ENCODE results near the gene F10. TPM values are rescaled to one million over a fixed set of nuclear protein-coding genes. Genes with fewer than 3 reads are reported as not detected.

Gene F10
- total and polyA plus RNA-seq, 4 experiments from 2014 or later, result not detected

DNA sequence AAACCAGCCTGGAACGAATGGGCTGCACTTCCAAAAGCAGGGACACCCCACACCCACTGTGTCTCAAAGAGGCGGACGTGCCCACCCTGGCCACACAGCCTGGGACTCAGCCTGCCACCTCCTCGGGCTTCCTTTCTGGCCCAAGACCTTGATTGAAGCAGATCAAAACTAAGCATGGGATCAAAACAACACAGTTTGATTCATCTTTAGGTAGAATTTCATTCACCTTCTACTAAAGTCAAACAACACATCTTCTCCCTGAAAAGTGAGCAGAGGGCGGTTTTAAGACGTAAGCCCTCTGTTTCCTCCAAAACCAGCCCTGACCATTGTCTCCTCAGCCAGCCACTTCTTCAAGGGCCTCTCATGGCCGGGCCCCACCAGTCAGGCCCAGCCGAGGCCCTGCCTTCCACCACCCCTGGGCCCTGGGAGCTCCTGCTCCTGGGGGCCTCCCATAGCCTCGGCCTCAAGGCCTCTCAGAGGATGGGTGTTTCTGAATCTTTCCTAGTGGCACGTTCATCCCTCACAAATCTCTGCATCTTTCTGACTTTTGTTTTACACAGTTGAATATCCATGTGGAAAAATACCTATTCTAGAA, 6.3 kb upstream of the F10 start:
- intact Hi-C loops (cut with micrococcal nuclease), result no loop called here
- no peak overlapping the region for H3K27ac ChIP-seq (ENCODE audit: low read depth, low read length)
- Mint-ChIP-seq H3K4me3 (no peak overlapping the region), H3K36me3 (no peaks in the 10 kb centered on the region), H3K27ac (no peak overlapping the region), H3K9me3 (no peaks in the 10 kb centered on the region), H3K27me3 (peaks cover 4 to 6% of the 10 kb centered on the region in 2 donors), H3K4me1 (peaks cover 0 to 4% (median 0%) of the 10 kb centered on the region in 4 donors)
- no peak overlapping the region for H3K4me3 ChIP-seq (ENCODE audit: low read length in 2 of 2)
- ChIA-PET CTCF (ENCODE audit: partially characterized antibody) (no interaction called here), POLR2A (ENCODE audit: partially characterized antibody) (no interaction called here)
- no peaks in the 10 kb centered on the region for H3K36me3 ChIP-seq (ENCODE audit: insufficient read depth, low read length)
- H3K4me1 ChIP-seq (ENCODE audit: insufficient read depth, low read length), result no peaks in the 10 kb centered on the region
- no peaks in the 10 kb centered on the region for H3K9me3 ChIP-seq (ENCODE audit: control insufficient read depth in 1 of 2, low read length in 2 of 2)
- DNase-seq, result no peak
- no peaks in the 10 kb centered on the region for H3K27me3 ChIP-seq (ENCODE audit: insufficient read depth, low read length)

DNA sequence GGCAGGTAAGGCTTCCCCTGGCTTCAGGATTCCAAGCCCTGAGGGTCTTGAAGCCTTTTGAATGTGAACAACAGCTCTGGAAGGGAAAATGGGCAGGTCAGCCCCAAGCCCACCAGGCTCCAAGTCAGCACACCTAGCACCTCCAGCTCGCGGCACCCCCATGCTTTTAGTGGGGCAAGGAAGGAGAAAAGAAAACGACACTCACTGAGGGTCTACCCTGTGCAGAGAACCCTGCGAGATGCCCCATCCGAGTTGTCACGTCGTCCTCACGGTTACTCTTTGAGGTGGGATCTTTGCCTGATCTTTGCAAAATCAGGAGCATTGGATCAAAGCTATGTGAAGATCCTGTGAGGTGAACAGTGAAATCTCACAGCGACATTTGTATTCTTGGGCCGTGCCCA, 5.7 kb upstream of the F10 start:
- no peaks in the 10 kb centered on the region for H3K36me3 ChIP-seq (ENCODE audit: insufficient read depth, low read length)
- H3K27ac ChIP-seq (ENCODE audit: low read depth, low read length), result no peak overlapping the region
- no peak for DNase-seq
- peaks cover 0 to 4% (median 0%) of the 10 kb centered on the region in 4 donors for H3K4me1 Mint-ChIP-seq
- H3K4me3 Mint-ChIP-seq, result no peak overlapping the region
- H3K4me3 ChIP-seq (ENCODE audit: low read length in 2 of 2), result no peak overlapping the region
- H3K36me3 Mint-ChIP-seq, result no peaks in the 10 kb centered on the region
- H3K27me3 Mint-ChIP-seq, result peaks cover 4 to 6% of the 10 kb centered on the region in 2 donors
- CTCF ChIA-PET (ENCODE audit: partially characterized antibody), result no interaction called here
- H3K9me3 ChIP-seq (ENCODE audit: control insufficient read depth in 1 of 2, low read length in 2 of 2), result no peaks in the 10 kb centered on the region
- H3K4me1 ChIP-seq (ENCODE audit: insufficient read depth, low read length), result no peaks in the 10 kb centered on the region
- POLR2A ChIA-PET (ENCODE audit: partially characterized antibody), result no interaction called here
- intact Hi-C loops (cut with micrococcal nuclease), result no loop called here
- no peak overlapping the region for H3K27ac Mint-ChIP-seq
- H3K27me3 ChIP-seq (ENCODE audit: insufficient read depth, low read length), result no peaks in the 10 kb centered on the region
- H3K9me3 Mint-ChIP-seq, result no peaks in the 10 kb centered on the region

DNA sequence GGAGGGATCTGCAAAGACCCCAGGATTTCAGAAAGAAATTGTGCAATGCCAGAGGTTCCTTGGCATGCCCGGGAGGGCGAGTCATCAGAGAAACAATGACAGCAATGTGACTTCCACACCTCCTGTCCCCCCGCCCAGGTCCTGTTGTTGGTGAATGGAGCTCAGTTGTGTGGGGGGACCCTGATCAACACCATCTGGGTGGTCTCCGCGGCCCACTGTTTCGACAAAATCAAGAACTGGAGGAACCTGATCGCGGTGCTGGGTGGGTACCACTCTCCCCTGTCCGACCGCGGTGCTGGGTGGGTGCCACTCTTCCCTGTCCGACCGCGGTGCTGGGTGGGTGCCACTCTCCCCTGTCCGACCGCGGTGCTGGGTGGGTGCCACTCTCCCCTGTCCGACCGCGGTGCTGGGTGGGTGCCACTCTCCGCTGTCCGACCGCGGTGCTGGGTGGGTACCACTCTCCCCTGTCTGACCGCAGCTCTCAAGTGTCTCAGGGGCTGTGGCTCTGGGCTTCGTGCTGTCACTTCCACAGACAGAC, 5.2 kb upstream of the F10 start:
- DNase-seq, result no peak
- H3K4me3 Mint-ChIP-seq, result no peak overlapping the region
- H3K27ac Mint-ChIP-seq, result no peak overlapping the region
- Histone ChIP-seq H3K27me3 (ENCODE audit: insufficient read depth, low read length) (no peaks in the 10 kb centered on the region), H3K27ac (ENCODE audit: low read depth, low read length) (no peak overlapping the region), H3K36me3 (ENCODE audit: insufficient read depth, low read length) (no peaks in the 10 kb centered on the region), H3K4me3 (ENCODE audit: low read length in 2 of 2) (no peak overlapping the region), H3K9me3 (ENCODE audit: control insufficient read depth in 1 of 2, low read length in 2 of 2) (no peaks in the 10 kb centered on the region), H3K4me1 (ENCODE audit: insufficient read depth, low read length) (no peaks in the 10 kb centered on the region)
- H3K36me3 Mint-ChIP-seq, result no peaks in the 10 kb centered on the region
- POLR2A ChIA-PET (ENCODE audit: partially characterized antibody), result no interaction called here
- H3K27me3 Mint-ChIP-seq, result peaks cover 4 to 6% of the 10 kb centered on the region in 2 donors
- CTCF ChIA-PET (ENCODE audit: partially characterized antibody), result no interaction called here
- intact Hi-C loops (cut with micrococcal nuclease), result no loop called here
- peaks cover 0 to 4% (median 0%) of the 10 kb centered on the region in 4 donors for H3K4me1 Mint-ChIP-seq
- no peaks in the 10 kb centered on the region for H3K9me3 Mint-ChIP-seq

DNA sequence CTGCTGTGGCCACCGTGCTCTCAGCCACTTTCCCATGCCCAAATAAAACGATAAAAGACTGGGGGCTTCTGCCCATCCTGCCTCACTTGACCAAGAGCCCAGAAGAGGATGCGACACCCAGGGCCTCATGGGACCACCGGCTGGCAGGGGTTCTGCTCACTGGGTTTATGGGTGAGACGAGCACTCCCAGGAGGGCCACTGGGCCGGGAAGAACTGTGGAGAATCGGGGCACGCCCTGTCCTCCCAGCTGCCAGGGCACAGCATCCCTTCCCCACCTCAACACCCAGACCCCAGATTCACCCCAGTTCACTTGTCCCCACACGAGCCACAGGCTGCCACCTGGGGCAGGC, 4.7 kb upstream of the F10 start:
- intact Hi-C loops (cut with micrococcal nuclease), result no loop called here
- DNase-seq, result no peak
- Histone ChIP-seq H3K36me3 (ENCODE audit: insufficient read depth, low read length) (no peaks in the 10 kb centered on the region), H3K9me3 (ENCODE audit: control insufficient read depth in 1 of 2, low read length in 2 of 2) (no peaks in the 10 kb centered on the region), H3K27me3 (ENCODE audit: insufficient read depth, low read length) (no peaks in the 10 kb centered on the region), H3K4me3 (ENCODE audit: low read length in 2 of 2) (no peak overlapping the region), H3K4me1 (ENCODE audit: insufficient read depth, low read length) (no peaks in the 10 kb centered on the region), H3K27ac (ENCODE audit: low read depth, low read length) (no peak overlapping the region)
- ChIA-PET POLR2A (ENCODE audit: partially characterized antibody) (no interaction called here), CTCF (ENCODE audit: partially characterized antibody) (no interaction called here)
- H3K36me3 Mint-ChIP-seq, result no peaks in the 10 kb centered on the region
- H3K27ac Mint-ChIP-seq, result no peak overlapping the region
- H3K9me3 Mint-ChIP-seq, result no peaks in the 10 kb centered on the region
- H3K4me3 Mint-ChIP-seq, result no peak overlapping the region
- H3K27me3 Mint-ChIP-seq, result peaks cover 4 to 6% of the 10 kb centered on the region in 2 donors
- peaks cover 0 to 4% (median 0%) of the 10 kb centered on the region in 4 donors for H3K4me1 Mint-ChIP-seq

DNA sequence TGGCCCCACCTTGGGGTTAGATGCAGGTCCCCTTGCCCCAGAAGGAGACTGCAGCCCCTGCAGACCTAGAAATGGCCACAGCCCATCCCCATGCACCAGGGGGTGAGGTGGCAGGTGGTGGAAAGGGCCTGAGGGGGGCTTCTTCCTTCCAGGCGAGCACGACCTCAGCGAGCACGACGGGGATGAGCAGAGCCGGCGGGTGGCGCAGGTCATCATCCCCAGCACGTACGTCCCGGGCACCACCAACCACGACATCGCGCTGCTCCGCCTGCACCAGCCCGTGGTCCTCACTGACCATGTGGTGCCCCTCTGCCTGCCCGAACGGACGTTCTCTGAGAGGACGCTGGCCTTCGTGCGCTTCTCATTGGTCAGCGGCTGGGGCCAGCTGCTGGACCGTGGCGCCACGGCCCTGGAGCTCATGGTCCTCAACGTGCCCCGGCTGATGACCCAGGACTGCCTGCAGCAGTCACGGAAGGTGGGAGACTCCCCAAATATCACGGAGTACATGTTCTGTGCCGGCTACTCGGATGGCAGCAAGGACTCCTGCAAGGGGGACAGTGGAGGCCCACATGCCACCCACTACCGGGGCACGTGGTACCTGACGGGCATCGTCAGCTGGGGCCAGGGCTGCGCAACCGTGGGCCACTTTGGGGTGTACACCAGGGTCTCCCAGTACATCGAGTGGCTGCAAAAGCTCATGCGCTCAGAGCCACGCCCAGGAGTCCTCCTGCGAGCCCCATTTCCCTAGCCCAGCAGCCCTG, 4.2 kb upstream of the F10 start:
- intact Hi-C loops (cut with micrococcal nuclease), result no loop called here
- no peaks in the 10 kb centered on the region for H3K27me3 ChIP-seq (ENCODE audit: insufficient read depth, low read length)
- Mint-ChIP-seq H3K9me3 (no peaks in the 10 kb centered on the region), H3K27ac (no peak overlapping the region), H3K27me3 (peaks cover 4 to 6% of the 10 kb centered on the region in 2 donors), H3K4me1 (peaks cover 0 to 4% (median 0%) of the 10 kb centered on the region in 4 donors), H3K36me3 (no peaks in the 10 kb centered on the region), H3K4me3 (no peak overlapping the region)
- no peak for DNase-seq
- ChIA-PET POLR2A (ENCODE audit: partially characterized antibody) (no interaction called here), CTCF (ENCODE audit: partially characterized antibody) (interaction anchor here (0.6 kb wide), 1 partner anchor 196 kb away, joined by 3 read pairs; no protein-coding TSS in a partner anchor)
- no peaks in the 10 kb centered on the region for H3K4me1 ChIP-seq (ENCODE audit: insufficient read depth, low read length)
- no peak overlapping the region for H3K27ac ChIP-seq (ENCODE audit: low read depth, low read length)
- no peaks in the 10 kb centered on the region for H3K9me3 ChIP-seq (ENCODE audit: control insufficient read depth in 1 of 2, low read length in 2 of 2)
- no peaks in the 10 kb centered on the region for H3K36me3 ChIP-seq (ENCODE audit: insufficient read depth, low read length)
- H3K4me3 ChIP-seq (ENCODE audit: low read length in 2 of 2), result no peak overlapping the region

DNA sequence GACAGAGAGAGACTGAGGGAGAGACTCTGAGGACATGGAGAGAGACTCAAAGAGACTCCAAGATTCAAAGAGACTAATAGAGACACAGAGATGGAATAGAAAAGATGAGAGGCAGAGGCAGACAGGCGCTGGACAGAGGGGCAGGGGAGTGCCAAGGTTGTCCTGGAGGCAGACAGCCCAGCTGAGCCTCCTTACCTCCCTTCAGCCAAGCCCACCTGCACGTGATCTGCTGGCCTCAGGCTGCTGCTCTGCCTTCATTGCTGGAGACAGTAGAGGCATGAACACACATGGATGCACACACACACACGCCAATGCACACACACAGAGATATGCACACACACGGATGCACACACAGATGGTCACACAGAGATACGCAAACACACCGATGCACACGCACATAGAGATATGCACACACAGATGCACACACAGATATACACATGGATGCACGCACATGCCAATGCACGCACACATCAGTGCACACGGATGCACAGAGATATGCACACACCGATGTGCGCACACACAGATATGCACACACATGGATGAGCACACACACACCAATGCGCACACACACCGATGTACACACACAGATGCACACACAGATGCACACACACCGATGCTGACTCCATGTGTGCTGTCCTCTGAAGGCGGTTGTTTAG, 3.3 kb upstream of the F10 start:
- ChIA-PET POLR2A (ENCODE audit: partially characterized antibody) (no interaction called here), CTCF (ENCODE audit: partially characterized antibody) (no interaction called here)
- Mint-ChIP-seq H3K27ac (peak overlapping the region in 1 of 7 donors; percentile 18), H3K36me3 (no peaks in the 10 kb centered on the region), H3K27me3 (peaks cover 4 to 6% of the 10 kb centered on the region in 2 donors), H3K4me3 (no peak overlapping the region), H3K4me1 (peaks cover 0 to 4% (median 0%) of the 10 kb centered on the region in 4 donors), H3K9me3 (no peaks in the 10 kb centered on the region)
- H3K9me3 ChIP-seq (ENCODE audit: control insufficient read depth in 1 of 2, low read length in 2 of 2), result no peaks in the 10 kb centered on the region
- no peak overlapping the region for H3K4me3 ChIP-seq (ENCODE audit: low read length in 2 of 2)
- DNase-seq, result no peak
- no peak overlapping the region for H3K27ac ChIP-seq (ENCODE audit: low read depth, low read length)
- no peaks in the 10 kb centered on the region for H3K27me3 ChIP-seq (ENCODE audit: insufficient read depth, low read length)
- intact Hi-C loops (cut with micrococcal nuclease), result no loop called here
- no peaks in the 10 kb centered on the region for H3K4me1 ChIP-seq (ENCODE audit: insufficient read depth, low read length)
- H3K36me3 ChIP-seq (ENCODE audit: insufficient read depth, low read length), result no peaks in the 10 kb centered on the region

DNA sequence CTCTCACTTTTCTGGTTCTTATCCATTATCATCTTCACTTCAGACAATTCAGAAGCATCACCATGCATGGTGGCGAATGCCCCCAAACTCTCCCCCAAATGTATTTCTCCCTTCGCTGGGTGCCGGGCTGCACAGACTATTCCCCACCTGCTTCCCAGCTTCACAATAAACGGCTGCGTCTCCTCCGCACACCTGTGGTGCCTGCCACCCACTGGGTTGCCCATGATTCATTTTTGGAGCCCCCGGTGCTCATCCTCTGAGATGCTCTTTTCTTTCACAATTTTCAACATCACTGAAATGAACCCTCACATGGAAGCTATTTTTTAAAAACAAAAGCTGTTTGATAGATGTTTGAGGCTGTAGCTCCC, 2.8 kb upstream of the F10 start:
- Histone ChIP-seq H3K27me3 (ENCODE audit: insufficient read depth, low read length) (no peaks in the 10 kb centered on the region), H3K9me3 (ENCODE audit: control insufficient read depth in 1 of 2, low read length in 2 of 2) (no peaks in the 10 kb centered on the region), H3K4me1 (ENCODE audit: insufficient read depth, low read length) (no peaks in the 10 kb centered on the region), H3K4me3 (ENCODE audit: low read length in 2 of 2) (no peak overlapping the region), H3K27ac (ENCODE audit: low read depth, low read length) (no peak overlapping the region), H3K36me3 (ENCODE audit: insufficient read depth, low read length) (no peaks in the 10 kb centered on the region)
- no peaks in the 10 kb centered on the region for H3K36me3 Mint-ChIP-seq
- CTCF ChIA-PET (ENCODE audit: partially characterized antibody), result no interaction called here
- no peak overlapping the region for H3K4me3 Mint-ChIP-seq
- POLR2A ChIA-PET (ENCODE audit: partially characterized antibody), result no interaction called here
- H3K27me3 Mint-ChIP-seq, result peaks cover 4 to 6% of the 10 kb centered on the region in 2 donors
- intact Hi-C loops (cut with micrococcal nuclease), result no loop called here
- DNase-seq, result no peak
- peaks cover 0 to 4% (median 0%) of the 10 kb centered on the region in 4 donors for H3K4me1 Mint-ChIP-seq
- peak overlapping the region in 1 of 7 donors; percentile 18 for H3K27ac Mint-ChIP-seq
- no peaks in the 10 kb centered on the region for H3K9me3 Mint-ChIP-seq
